Stimulated activated CD8-positive, alpha-beta memory T cell treated with anti-CD3 and anti-CD28 coated beads, Interleukin-2, amount 100 ng/mL, for 1 hour (primary cell): ENCODE results near the gene TTYH1.
A peak's percentile ranks its signal among the peaks of the same experiment; 100 is the strongest.
"Not testable (repeated sequence)": the region's sequence is repeated elsewhere in the genome, so short reads cannot be mapped to it uniquely, and the experiment has no call there.

Experiments
- DNase-seq, 2 donors: peaks; one replicate each; pipeline ENCODE4 v3.0.0-alpha.2; 2020; ENCODE audit warnings: low read depth in 2 of 2

Gene TTYH1

DNA sequence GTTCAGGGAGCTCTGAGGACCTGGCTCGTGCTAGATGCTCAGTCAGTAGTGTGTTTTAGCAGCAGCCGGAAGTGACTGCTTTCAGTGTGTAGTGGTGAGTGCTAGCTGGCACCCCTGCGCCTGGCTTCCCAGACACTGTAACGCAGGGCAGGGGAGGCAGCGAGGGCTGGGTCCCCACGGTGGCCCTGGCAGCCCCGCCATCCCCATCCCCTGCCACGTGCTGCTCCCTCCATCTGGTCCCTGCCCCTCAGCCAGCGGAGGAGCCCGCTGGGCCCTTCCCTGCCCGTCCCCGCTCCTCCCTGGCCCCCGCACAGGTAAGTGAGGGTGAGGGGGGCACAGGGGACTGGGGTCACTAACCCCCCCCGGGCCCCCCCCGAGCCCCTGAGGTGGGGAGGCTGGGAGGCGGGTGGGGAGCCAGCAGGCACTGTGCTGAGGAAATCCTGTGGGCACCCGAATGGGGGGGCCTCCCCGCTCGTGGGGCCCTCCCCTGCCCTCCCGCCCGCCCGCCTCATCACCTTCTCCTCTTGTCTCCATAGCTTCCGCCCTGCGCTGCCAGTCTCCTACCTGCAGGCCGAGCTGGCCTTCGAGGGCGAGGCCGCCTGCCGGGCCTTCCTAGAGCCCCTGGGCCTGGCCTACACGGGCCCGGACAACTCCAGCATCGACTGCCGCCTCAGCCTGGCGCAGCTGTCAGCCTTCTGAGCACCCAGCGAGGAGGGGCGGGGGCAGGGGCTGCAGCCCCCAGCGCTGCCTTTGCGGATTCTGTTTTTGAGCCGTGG lies 45.2 kb downstream of the TTYH1 start:
- DNase-seq = no peak

GRCh38 chr19:54461210-54461609 lies 45.9 kb downstream of the TTYH1 start:
- DNase-seq = no peak

DNA sequence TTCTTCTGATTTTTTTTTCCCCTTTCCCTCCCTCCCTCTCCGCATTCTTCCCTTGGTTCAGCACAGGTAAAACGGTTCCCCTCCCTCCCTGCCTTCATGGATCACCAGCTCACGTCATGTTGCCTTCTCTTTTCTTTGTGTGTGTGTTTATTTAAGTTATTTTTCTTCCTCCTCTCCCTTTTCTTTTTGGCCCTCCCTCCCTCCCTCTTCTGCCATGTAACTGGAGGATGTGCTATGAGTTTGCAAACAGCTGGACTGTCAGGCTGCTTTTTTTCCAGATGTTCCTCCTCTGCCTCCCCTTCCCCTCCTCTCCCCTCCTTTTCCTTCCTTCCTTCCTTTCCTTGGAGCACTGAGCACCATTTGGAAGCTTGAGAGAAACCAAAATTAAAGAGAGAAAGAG lies 46.3 kb downstream of the TTYH1 start:
- DNase-seq = no peak

DNA sequence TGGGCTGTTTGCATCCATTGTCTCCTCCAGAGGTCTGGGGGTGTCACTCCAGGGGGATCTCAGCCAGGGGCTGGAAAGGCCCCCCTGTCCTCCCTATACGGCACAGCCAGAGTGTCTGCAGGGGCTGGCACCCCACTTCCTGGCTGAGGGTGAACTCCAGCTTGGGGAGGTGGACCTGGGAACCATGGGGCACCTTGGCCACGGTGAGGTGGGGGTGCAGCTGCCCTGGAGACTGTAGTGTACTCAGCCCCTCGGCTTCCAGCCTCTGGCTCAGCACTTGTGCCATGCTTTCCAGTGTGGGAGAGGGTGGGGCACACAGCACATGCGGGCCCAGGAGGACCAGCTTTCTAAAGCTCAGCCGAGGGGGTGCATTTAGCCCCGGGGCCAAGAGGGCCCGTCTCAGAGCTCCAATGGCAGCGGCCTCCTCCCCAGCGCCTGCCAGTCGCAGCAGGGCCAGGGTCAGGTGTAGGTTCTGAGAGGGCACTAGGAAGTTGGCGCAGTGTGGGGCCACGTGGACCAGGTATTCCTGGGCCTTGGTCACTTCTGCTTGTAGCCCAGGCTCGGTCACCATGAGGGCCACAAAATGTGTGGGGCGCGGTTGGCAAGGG lies 46.9 kb downstream of the TTYH1 start:
- no peak for DNase-seq

DNA sequence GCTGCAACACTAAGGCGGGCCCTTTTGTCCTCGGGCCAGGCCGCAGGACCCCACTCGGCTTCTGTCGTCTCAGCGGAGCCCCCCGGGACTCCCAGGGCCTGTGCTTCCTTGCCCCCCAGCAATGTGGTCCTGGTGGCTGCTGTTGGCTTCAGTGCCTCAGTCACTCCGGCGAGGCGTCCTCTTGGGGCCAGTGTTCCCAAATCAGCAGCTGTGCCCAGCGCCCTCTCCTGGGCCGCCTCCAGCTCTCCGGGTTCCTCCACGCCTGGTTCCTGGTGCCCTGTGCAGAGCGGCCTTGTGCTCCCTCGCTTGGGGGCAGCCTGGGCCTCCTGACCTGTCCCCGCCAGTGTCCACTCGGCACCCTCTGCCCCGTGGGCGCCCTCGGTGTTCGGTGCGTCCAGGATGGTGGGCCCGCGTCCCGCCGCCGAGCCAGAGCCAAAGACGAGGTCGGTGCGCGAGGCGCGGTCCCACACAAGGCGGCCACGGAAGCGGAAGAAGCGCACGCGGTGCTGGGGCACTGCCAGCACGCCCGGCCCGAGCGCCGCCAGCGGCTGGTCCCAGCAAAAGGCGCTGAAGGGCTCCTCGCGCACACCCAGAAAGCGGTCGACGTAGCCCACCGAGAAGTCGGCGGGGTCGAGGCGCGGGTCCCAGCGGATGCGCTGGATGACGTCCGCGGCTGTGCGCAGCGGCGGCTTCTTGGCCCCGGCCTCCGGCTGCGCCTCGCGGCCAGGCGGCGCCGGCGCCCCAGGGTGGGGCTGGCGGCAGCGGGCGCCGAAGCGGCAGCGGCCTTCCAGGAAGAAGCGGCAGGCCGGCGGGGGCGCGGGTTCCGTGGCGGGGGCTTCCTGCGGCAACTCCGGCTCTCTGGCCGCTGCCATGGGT lies 47.6 kb downstream of the TTYH1 start:
- peak; percentile 35 to 47 for DNase-seq

DNA sequence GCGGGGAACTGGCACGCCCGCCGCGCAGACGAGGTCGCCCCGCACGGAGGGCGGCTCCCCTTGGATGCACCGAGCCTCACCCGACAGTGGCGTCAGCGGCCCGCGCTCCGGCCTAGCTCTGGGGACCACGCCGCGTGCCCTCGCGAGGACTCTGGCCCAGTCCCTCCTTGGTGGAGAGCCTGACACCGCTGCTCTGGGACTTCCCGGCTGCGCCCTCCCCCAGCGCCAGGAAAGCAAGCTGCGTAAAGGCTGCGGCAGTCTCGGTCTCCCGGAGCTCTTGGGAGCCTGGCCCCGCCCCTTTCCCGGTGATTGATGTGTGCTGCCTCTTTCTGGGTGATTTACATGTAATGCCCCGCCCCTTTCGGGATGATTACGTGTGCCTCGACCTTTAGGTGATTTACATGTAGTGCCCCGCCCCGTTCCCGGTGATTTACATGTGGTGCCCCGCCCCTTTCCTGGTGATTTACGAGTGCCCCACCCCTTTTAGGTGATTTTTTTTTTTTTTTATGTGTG lies 48.3 kb downstream of the TTYH1 start, which contains the start of gene LENG9:
Gene LENG9 (minus strand): TSS at position 248 of the 513 bp plus-strand sequence. CDS start 252 bp downstream, outside the sequence.
- DNase-seq = peak; percentile 67 to 89

DNA sequence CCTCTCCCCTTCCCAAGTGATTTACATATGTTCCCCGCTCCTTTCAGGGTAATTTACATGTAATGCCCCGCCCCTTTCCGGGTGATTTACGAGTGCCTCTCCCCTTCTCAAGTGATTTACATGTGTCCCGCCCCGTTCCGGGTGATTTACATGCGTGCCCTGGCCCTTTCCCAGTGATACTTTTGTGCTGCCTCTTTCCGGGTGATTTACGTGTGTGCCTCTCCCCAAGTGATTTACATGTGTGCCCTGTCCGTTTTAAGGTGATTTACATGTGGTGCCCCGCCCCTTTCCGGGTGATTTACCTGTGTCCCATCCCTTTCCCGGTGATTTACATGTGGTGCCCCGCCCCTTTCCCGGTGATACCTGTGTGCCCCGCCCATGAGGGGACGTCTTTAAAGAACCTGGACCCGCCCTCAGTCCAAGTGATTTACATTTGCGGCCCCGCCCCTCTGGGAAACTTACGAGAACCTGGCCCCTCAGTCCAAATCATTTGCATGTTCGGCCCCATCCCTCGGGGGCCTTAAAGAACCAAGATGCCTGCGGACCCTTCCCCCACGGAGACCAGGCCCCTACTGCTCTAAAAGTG lies 48.9 kb downstream of the TTYH1 start:
- DNase-seq = peak; percentile 42 to 64

- peak; percentile 41 to 55 for DNase-seq
Observed at GRCh38 chr19:54464630-54465425, 49.6 kb downstream of the TTYH1 start.

DNA sequence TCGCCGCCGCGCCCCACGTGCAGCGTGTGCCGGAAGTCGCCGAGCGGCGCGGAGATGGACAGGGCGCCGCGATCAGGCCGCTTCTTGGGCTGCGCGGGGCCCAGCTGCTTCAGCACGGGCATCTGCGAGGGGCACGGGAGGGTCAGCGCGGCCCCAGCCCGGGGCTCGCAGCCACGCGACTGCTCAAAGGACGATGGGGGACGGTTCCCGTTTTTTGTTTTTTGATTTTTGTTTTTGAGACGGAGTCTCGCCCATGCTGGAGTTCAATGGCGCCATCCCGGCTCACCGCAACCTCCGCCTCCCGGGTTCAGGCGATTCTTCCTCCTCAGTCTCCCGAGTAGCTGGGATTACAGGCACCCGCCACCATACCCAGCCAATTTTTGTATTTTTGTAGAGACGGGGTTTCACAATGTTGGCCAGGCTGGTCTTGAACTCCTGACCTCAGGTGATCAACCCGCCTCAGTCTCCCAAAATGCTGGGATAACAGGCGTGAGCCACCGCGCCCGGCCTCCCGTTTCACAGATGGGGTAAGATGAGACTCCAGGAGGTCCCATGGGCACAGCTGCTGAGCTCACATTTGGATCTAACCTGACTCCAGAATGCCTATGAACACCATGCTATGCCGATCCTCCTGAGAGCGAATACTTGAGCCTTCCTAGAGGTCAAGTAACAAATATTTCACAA lies 50.3 kb downstream of the TTYH1 start:
- no peak for DNase-seq

DNA sequence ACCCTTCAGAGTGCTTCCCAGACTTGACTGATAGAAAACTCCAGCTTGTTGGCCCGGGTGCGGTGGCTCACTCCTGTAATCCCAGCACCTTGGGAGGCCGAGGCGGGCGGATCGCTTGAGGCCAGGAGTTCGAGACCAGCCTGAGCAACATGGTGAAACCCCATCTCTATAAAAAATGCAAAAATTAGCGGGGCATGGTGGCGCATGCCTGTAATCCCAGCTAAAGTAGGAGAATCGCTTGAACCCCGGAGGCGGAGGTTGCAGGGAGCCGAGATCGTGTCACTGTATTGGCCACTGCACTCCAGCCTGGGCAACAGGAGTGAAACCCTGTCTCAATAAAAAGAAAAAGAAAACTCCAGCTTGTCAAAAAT lies 50.8 kb downstream of the TTYH1 start:
- DNase-seq = not testable (repeated sequence)

GRCh38 chr19:54469496-54469934 lies 54.3 kb downstream of the TTYH1 start:
- no peak for DNase-seq

DNA sequence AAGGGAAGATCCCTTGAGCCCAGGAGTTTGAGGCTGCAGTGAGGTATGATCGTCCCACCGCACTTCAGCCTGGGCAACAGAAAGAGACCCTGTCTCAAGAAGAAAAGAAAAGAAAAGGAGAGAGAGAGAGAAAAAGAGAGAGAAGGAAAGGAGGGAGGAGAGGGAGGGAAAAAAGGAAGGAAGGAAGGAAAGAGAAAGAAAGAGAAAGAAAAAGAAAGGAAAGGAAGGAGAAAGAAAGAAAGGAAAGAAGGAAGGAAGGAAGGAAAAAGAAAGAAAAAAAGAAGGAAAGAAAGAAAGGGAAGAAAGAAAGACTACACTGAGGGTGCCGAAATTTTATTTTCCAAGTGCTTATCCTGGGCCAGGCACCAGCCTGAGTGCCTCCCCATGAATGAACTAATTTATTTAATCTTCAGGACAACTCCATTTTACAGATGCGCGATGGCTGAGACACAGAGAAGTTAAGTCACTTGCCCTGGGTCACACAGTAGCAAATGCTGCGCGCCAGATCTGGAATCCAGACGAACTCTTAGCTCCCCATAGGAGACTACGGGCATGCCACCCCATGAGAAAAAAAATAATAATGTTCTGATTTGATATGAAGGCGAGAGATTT lies 55.1 kb downstream of the TTYH1 start:
- no peak for DNase-seq

DNA sequence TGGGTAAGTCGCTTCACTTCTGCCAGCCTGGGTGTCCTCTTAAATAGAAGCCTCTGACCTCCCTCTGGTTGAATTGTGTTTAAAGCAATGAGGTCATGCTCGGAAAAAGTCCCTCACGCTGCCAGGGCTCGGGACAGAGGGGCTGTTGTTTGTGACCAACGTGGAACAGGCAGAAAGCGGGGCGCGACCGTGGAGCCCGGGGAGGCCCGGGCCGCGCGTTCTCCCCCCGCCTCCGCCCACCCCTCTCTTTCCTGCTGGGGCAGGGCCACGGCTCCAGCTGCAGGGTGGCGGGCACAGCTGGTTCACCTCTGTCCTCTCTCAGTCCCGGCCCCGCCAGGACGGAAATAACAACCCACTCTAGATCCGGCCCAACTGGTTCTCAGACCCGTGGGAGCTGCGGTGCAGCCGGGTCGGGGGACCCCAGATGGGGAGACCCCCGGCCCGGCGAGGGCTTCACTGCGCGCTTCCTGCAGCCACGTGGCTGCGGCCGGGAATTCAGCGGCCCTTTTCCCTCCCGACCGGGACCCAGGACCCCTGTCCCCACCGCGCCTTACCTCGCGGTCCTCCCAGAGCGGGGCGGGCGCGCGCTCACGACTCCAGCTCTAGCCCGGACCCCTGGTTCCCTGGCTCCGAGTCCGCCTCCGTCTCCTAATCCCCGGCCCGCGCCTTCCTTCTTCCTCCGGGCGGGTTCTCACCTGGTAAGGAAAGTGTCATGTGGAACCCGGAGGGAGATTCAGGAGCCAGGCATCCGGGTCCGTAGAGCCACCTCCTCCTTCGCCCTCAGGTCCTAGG lies 55.9 kb downstream of the TTYH1 start:
- DNase-seq = no peak

DNA sequence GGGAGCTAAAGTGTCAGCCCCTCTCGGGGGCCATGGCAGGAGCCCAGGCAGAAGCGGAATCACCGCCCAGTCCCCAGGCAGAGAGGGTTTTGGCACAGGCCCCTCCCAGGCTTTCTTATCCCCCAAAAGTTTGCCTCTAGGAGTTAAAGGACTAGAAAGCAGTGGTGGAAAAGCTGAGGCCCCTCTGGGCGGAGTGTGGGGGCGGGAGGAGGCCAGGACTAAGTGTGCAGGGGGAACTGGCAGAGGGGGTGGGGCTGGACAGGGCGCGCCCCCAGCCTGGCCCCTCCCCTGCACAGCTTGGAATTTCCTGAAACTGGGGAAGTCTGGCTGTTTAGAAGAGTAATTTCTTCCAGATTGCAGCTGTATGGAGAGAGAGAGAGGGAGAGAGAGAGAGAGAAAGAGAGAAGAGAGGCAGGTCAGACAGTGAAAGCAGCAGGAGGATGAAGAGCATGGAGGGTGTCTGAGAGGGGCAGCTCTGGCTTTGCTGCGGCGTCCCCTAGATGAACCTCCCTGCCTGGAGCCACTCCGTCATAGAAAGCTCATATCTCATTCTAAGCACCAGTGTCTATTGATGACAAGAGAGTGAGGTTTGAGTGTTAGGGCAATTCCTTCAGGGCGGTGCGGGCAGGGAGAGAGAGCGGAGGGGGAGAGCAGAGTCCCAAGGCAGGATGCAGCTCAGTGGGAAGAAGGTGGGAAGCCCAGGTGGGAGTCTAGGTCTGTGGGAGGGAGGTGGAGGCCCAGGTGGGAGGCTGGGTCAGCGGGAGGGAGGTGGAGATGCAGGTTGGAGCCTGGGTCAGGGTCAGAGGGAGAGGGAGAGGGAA lies 58.0 kb downstream of the TTYH1 start, which contains the start of gene CDC42EP5:
Gene CDC42EP5 (minus strand): TSS at position 226 of the 821 bp plus-strand sequence. CDS start 7,749 bp downstream, outside the sequence.
- no peak for DNase-seq

- DNase-seq = no peak
Observed at GRCh38 chr19:54473892-54474372, 58.7 kb downstream of the TTYH1 start.

- no peak for DNase-seq
Observed at GRCh38 chr19:54475706-54476105, 60.4 kb downstream of the TTYH1 start.

DNA sequence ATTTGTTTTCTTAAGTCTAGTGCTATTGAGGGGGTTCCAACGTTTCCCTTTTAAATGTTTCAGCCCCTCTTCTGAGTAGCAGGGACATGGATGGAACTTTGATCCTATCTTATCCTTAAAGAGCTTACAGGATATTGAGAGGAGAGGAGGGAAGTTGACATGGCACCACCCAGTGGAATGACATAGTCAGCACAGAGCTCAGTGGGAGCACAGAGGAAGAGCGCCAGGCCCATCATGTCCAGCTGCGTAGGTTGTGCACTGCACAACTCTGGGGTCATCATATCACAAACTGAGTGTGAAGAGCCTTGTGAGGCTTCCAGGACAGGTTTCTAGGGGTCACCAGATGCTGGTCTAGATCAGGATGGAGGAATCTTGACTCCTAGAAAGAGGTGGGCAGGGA lies 62.4 kb downstream of the TTYH1 start:
- no peak for DNase-seq
